Lower leg skin (tissue), 4 donors: ENCODE data around the gene RNF186. TPM values are rescaled to one million over a fixed set of nuclear protein-coding genes. Genes with fewer than 3 reads are reported as not detected.

ENCODE experiments used
- DNase-seq, 2 donors: peaks; one replicate each; pipeline ENCODE4 v3.0.0-alpha.2; 2019; ENCODE audit warnings: low spot score in 2 of 2
- H3K4me3 ChIP-seq: fragments of 200-600 bp; sonication (generic); 2 replicates; pipeline ENCODE4 v1.5.1; 2017; ENCODE audit warnings: mild to moderate bottlenecking, low read depth; ENCODE audit not compliant: poor library complexity, severe bottlenecking
- POLR2A ChIP-seq, 2 donors: fragments of 450-650 bp; IDR thresholded peaks; one replicate each; pipeline ENCODE4 v1.6.1; 2016 to 2017; ENCODE audit warnings: antibody characterized with exemption in 2 of 2, mild to moderate bottlenecking in 1 of 2, moderate library complexity in 1 of 2
- WGBS, 2 donors: methylation state at CpG; one replicate each; pipeline ENCODE4 v1.1.5; 2018; 5-methylcytosine and 5-hydroxymethylcytosine counted together
- intact Hi-C: fragments of 100-400 bp; cut with DNase I; formaldehyde crosslinking; loops from one replicate; pipeline ENCODE4 v1.15.0; 2023; ENCODE audit warnings: low total_unique reads
- total RNA-seq, 4 donors: library from RNA; depleted of rRNA; stranded (reverse); fragments of >200 nt; gene quantifications; one replicate each; pipeline ENCODE4 v1.1.0, GENCODE V29; 2016
- TF ChIP-seq, protein P1 (sequence below), 3 donors: fragments of 450-650 bp; IDR thresholded peaks; one replicate each; pipeline ENCODE4 v1.5.1; 2016; ENCODE audit warnings: antibody characterized with exemption in 3 of 3, mild to moderate bottlenecking in 3 of 3, moderate library complexity in 2 of 3

Gene RNF186
- total RNA-seq, 4 donors from 2014 or later = 0.19 TPM; not detected in 3

GRCh38 chr1:19780267-19780877 lies 34.7 kb downstream of the RNF186 start:
- no peak overlapping the region for H3K4me3 ChIP-seq
- DNase-seq = no peak
- TF ChIP-seq POLR2A (IDR thresholded peaks at IDR 0.05) = no peak
- TF ChIP-seq, protein P1, sequence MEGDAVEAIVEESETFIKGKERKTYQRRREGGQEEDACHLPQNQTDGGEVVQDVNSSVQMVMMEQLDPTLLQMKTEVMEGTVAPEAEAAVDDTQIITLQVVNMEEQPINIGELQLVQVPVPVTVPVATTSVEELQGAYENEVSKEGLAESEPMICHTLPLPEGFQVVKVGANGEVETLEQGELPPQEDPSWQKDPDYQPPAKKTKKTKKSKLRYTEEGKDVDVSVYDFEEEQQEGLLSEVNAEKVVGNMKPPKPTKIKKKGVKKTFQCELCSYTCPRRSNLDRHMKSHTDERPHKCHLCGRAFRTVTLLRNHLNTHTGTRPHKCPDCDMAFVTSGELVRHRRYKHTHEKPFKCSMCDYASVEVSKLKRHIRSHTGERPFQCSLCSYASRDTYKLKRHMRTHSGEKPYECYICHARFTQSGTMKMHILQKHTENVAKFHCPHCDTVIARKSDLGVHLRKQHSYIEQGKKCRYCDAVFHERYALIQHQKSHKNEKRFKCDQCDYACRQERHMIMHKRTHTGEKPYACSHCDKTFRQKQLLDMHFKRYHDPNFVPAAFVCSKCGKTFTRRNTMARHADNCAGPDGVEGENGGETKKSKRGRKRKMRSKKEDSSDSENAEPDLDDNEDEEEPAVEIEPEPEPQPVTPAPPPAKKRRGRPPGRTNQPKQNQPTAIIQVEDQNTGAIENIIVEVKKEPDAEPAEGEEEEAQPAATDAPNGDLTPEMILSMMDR (IDR thresholded peaks at IDR 0.05) = no peak
- intact Hi-C loops = no loop called here
- WGBS, 2 donors = 86 to 90% methylated on average over 11 of the region's 11 CpGs

- WGBS, 2 donors = 90 to 94% methylated on average over 4 of the region's 4 CpGs
- no peak for TF ChIP-seq POLR2A (IDR thresholded peaks at IDR 0.05)
- TF ChIP-seq, protein P1 (IDR thresholded peaks at IDR 0.05) = no peak
- intact Hi-C loops = no loop called here
- DNase-seq = no peak
- no peak overlapping the region for H3K4me3 ChIP-seq
Measured at GRCh38 chr1:19776933-19777332, 38.1 kb downstream of the RNF186 start.

DNA sequence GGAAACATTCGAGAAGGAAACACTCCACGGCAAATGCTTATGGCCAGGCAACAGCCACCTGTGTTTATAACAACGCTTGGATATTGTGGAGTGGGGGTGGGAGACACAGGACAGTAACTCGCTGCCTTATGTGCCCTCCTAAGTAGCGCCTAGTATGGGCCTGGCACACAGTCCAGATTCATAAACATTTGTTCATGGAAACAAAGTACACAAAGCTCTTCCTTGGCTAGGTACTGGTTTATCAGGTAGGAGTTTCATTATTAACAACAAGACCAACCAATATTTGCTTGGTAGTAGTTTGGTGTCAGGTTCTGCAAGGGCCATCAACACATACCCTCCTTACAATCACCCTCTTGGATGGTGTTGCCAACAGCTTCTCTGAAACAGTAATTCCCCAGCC lies 38.8 kb downstream of the RNF186 start:
- 89 to 93% methylated on average over 5 of the region's 5 CpGs for WGBS, 2 donors
- DNase-seq = no peak
- intact Hi-C loops = no loop called here
- TF ChIP-seq POLR2A (IDR thresholded peaks at IDR 0.05) = no peak
- TF ChIP-seq, protein P1 (IDR thresholded peaks at IDR 0.05) = no peak
- H3K4me3 ChIP-seq = no peak overlapping the region

- H3K4me3 ChIP-seq = no peak overlapping the region
- 96% methylated on average over 9 of the region's 9 CpGs for WGBS, 2 donors
- TF ChIP-seq, protein P1 (IDR thresholded peaks at IDR 0.05) = no peak
- no peak for TF ChIP-seq POLR2A (IDR thresholded peaks at IDR 0.05)
- no peak for DNase-seq
- intact Hi-C loops = no loop called here
Measured at GRCh38 chr1:19775831-19776230, 39.3 kb downstream of the RNF186 start.

DNA sequence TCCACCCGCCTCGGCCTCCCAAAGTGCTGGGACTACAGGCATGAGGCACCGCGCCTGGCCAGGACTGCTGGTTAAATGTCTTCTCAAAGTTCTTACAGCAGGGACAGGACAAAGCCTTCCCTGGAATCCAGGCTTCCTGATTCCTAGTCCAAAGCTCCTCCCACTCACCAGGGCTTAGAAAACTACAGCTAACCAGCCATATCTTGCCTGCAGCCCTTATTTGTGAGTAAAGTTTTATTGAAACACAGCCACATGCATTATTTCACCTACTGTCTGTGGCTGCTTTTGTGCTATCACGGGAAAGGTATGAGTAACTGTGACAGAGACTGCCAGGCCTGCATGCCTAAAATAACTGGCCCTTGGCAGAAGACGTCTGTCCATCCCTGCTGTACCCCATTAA lies 39.8 kb downstream of the RNF186 start:
- WGBS, 2 donors = 92 to 96% methylated on average over 6 of the region's 6 CpGs
- no peak overlapping the region for H3K4me3 ChIP-seq
- no peak for DNase-seq
- intact Hi-C loops = no loop called here
- TF ChIP-seq, protein P1 (IDR thresholded peaks at IDR 0.05) = no peak
- TF ChIP-seq POLR2A (IDR thresholded peaks at IDR 0.05) = no peak
